SK-N-MC (cell line): ENCODE measurements around the gene KRTAP13-4.

Experiments
- EZH2 ChIP-seq: fragments of 200-600 bp; sonication (generic); IDR thresholded peaks from one replicate; pipeline ENCODE4 v1.6.1; 2017; ENCODE audit warnings: antibody characterized with exemption
- FOXP2 ChIP-seq: optimal IDR thresholded peaks from 2 replicates; pipeline ENCODE3; 2011; ENCODE audit warnings: mild to moderate bottlenecking, moderate library complexity; ENCODE audit not compliant: insufficient read depth; ENCODE audit errors: extremely low read length, control extremely low read depth
- POLR2AphosphoS5 ChIP-seq: IDR thresholded peaks from 2 replicates; pipeline ENCODE4 v1.6.1; 2012; ENCODE audit warnings: mild to moderate bottlenecking, low read depth, low read length, borderline replicate concordance

GRCh38 chr21:30443226-30443625, 13.2 kb downstream of the KRTAP13-4 start:
- no peak for TF ChIP-seq POLR2AphosphoS5
- no peak for TF ChIP-seq EZH2
- no peak for TF ChIP-seq FOXP2
